IPS DF 6.9 (cell line): ENCODE measurements around the gene PPP2R5C.

ENCODE experiments used
- DNase-seq: peaks from one replicate; pipeline ENCODE4 v3.0.0-alpha.2; 2013; ENCODE audit warnings: low read depth, low spot score
- H3K27ac ChIP-seq: one replicate; pipeline ENCODE4 v1.5.1; 2013; ENCODE audit warnings: low read length, control low read depth
- H3K27me3 ChIP-seq: 2 replicates; pipeline ENCODE4 v1.6.1; 2013; ENCODE audit warnings: mild to moderate bottlenecking, low read length; ENCODE audit not compliant: control insufficient read depth, insufficient read depth
- H3K36me3 ChIP-seq: 2 replicates; pipeline ENCODE4 v1.6.1; 2013; ENCODE audit warnings: low read length; ENCODE audit not compliant: control insufficient read depth, insufficient read depth
- H3K4me1 ChIP-seq: 2 replicates; pipeline ENCODE4 v1.6.1; 2013; ENCODE audit warnings: low read length; ENCODE audit not compliant: control insufficient read depth, insufficient read depth
- H3K4me3 ChIP-seq: 2 replicates; pipeline ENCODE4 v1.5.1; 2013; ENCODE audit warnings: mild to moderate bottlenecking, low read length
- H3K9me3 ChIP-seq: 2 replicates; pipeline ENCODE4 v1.6.1; 2013; ENCODE audit warnings: low read length, inconsistent platforms; ENCODE audit not compliant: control insufficient read depth, insufficient read depth
- WGBS: extraction: QIAGEN DNeasy Blood & Tissue Kit; methylation state at CpG from one replicate; pipeline ENCODE4 v1.1.7; 2013; ENCODE audit warnings: mixed read lengths, missing lambda C conversion rate; ENCODE audit not compliant: insufficient read length, insufficient coverage; 5-methylcytosine and 5-hydroxymethylcytosine counted together

PPP2R5C gene

GRCh38 chr14:101884089-101884933 is 122.8 kb downstream of the PPP2R5C start:
- H3K27ac ChIP-seq: no peak overlapping the region
- DNase-seq: no peak
- H3K4me1 ChIP-seq: no peaks in the 10 kb centered on the region
- no CpG with 5 or more reads among the region's 17 CpGs for WGBS
- no peaks in the 10 kb centered on the region for H3K27me3 ChIP-seq
- H3K4me3 ChIP-seq: no peak overlapping the region
- H3K36me3 ChIP-seq: 0 out of 2 replicates have a peak, but pooled peaks cover 3% of the 10 kb centered on the region
- no peaks in the 10 kb centered on the region for H3K9me3 ChIP-seq

DNA sequence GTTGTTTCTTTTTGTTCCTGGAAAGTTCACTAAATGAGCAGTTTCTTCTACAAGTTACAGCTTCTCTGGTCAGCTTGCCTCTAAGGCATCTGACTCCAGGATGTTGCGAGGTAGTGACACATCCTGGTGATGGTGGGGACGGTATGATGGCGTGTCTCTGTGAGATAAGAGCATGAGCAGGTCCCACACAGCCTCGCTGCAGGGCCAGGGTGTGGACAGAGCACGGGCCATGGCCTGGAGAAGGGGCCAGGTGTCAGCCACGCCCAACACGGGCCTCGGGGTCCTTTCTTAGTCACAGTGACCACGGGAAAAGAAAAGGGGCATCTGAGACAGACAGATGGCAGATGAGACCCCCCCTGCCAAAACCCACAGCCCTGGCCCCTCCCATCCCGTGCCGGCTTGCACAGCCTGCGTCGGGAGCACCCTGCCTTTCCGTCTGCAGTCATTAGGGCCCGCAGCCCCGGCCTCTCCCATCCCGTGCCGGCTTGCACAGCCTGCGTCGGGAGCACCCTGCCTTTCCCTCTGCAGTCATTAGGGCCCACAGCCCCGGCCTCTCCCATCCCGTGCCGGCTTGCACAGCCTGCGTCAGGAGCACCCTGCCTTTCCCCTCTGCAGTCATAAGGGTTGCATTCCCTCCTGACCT is 123.5 kb downstream of the PPP2R5C start:
- DNase-seq: no peak
- no peaks in the 10 kb centered on the region for H3K27me3 ChIP-seq
- H3K4me1 ChIP-seq: no peaks in the 10 kb centered on the region
- no peak overlapping the region for H3K27ac ChIP-seq
- no peak overlapping the region for H3K4me3 ChIP-seq
- no peaks in the 10 kb centered on the region for H3K9me3 ChIP-seq
- no CpG with 5 or more reads among the region's 24 CpGs for WGBS
- H3K36me3 ChIP-seq: 0 out of 2 replicates have a peak, but pooled peaks cover 5% of the 10 kb centered on the region

GRCh38 chr14:101887219-101887618 is 125.7 kb downstream of the PPP2R5C start:
- H3K27ac ChIP-seq: no peak overlapping the region

DNA sequence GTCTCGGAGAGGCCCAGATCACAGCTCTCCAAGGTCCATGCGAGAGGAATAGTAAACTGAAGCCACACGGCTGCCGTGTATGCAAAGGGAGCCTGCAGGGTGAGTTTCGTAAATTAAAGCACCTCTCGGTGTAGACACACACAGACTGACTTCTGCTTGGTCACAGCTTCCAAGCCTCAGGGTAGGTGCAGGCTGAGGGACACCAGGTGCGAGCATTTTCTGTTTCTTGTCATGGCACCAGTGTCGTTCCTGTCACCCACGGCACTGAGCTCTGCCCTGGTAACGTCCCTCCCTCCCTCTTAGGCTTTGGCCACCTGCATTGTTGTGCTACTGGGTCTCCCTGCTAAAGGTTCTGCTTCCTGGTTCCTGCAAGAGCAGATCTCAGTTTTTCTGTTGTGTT is 126.7 kb downstream of the PPP2R5C start:
- H3K27ac ChIP-seq: no peak overlapping the region
- DNase-seq: no peak
- WGBS: no CpG with 5 or more reads among the region's 10 CpGs
- no peaks in the 10 kb centered on the region for H3K27me3 ChIP-seq
- no peaks in the 10 kb centered on the region for H3K4me1 ChIP-seq
- no peak overlapping the region for H3K4me3 ChIP-seq
- 0 out of 2 replicates have a peak, but pooled peaks cover 5% of the 10 kb centered on the region for H3K36me3 ChIP-seq
- no peaks in the 10 kb centered on the region for H3K9me3 ChIP-seq

More at GRCh38 chr14:101887219-101887618, 125.7 kb downstream of the PPP2R5C start:
- no peak overlapping the region for H3K4me3 ChIP-seq
- no peaks in the 10 kb centered on the region for H3K4me1 ChIP-seq
- H3K27me3 ChIP-seq: no peaks in the 10 kb centered on the region
- no peaks in the 10 kb centered on the region for H3K9me3 ChIP-seq
- no peak for DNase-seq
- 0 out of 2 replicates have a peak, but pooled peaks cover 5% of the 10 kb centered on the region for H3K36me3 ChIP-seq
- no CpG with 5 or more reads among the region's 11 CpGs for WGBS

DNA sequence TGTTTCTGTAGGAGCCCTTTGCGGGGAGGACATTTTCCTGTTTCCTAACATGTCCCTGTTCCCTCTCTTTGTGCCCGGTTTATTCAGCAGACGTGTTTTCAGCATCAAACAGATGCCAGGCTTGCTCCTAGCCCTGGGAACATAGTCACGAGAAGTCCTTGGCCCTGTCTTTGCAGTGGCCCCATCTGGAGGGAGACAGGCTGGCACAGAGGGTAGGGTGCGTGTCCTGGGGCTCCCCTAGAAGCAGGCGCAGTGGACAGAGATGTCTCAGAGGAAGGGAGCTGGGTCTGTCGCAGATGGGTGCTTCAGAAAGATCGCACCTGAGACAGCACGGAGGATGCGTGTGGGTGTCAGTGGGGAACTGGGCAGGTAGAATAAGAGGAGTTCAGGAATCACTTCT is 127.9 kb downstream of the PPP2R5C start:
- no peaks in the 10 kb centered on the region for H3K4me1 ChIP-seq
- H3K9me3 ChIP-seq: no peaks in the 10 kb centered on the region
- H3K36me3 ChIP-seq: 0 out of 2 replicates have a peak, but pooled peaks cover 5% of the 10 kb centered on the region
- no peak for DNase-seq
- no peak overlapping the region for H3K4me3 ChIP-seq
- H3K27ac ChIP-seq: no peak overlapping the region
- H3K27me3 ChIP-seq: no peaks in the 10 kb centered on the region
- WGBS: no CpG with 5 or more reads among the region's 10 CpGs

DNA sequence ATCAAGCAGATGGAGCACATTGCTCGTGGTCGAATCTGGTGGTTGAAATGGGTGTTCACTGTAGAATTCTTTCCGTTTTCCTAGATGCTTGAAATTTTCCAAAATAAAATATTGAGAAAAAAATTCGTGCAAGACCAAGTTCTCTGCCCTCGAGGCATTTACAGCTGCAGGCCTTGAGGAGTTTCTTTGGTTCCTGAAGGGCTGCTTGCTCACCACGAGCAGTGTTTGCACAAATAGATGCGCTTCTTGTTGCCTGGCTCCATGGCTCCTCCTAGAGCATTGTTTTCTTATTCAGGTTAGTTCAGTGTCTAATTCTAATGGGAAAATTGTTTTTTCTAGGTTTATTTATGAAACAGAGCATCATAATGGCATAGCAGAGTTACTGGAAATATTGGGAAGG is 128.4 kb downstream of the PPP2R5C start:
- H3K4me3 ChIP-seq: no peak overlapping the region
- no peaks in the 10 kb centered on the region for H3K9me3 ChIP-seq
- H3K4me1 ChIP-seq: no peaks in the 10 kb centered on the region
- no peaks in the 10 kb centered on the region for H3K27me3 ChIP-seq
- WGBS: 100% methylated on average over 1 of the region's 7 CpGs
- H3K27ac ChIP-seq: no peak overlapping the region
- DNase-seq: no peak
- 0 out of 2 replicates have a peak, but pooled peaks cover 5% of the 10 kb centered on the region for H3K36me3 ChIP-seq

GRCh38 chr14:101891471-101891870 is 130.0 kb downstream of the PPP2R5C start:
- no peaks in the 10 kb centered on the region for H3K27me3 ChIP-seq
- no peak overlapping the region for H3K4me3 ChIP-seq
- H3K36me3 ChIP-seq: 0 out of 2 replicates have a peak, but pooled peaks cover 5% of the 10 kb centered on the region
- no peak overlapping the region for H3K27ac ChIP-seq
- H3K9me3 ChIP-seq: no peaks in the 10 kb centered on the region
- WGBS: no CpG with 5 or more reads among the region's 20 CpGs
- no peak for DNase-seq
- H3K4me1 ChIP-seq: no peaks in the 10 kb centered on the region

DNA sequence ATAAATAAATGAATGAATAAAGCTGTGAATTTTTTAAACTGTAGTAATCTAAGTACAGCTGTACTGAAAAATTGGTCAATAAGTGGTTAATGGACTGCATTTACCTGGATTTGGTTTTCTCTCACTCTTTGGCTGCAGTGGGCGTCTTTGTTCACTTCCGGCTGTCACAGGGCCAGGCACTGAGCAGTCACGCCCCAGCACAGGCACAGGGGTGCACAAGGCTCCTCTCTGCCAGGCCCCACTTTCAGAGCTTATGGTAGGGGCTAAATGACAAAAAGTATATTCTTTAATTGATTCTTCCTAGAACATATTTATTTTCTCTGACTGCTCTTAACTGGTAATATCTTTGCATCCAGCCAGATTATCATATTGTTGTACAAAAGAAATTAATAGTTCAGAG is 132.2 kb downstream of the PPP2R5C start:
- H3K4me3 ChIP-seq: no peak overlapping the region
- H3K27me3 ChIP-seq: no peaks in the 10 kb centered on the region
- H3K36me3 ChIP-seq: 0 out of 2 replicates have a peak, but pooled peaks cover 3% of the 10 kb centered on the region
- WGBS: no CpG with 5 or more reads among the region's 3 CpGs
- H3K4me1 ChIP-seq: no peaks in the 10 kb centered on the region
- no peaks in the 10 kb centered on the region for H3K9me3 ChIP-seq
- no peak overlapping the region for H3K27ac ChIP-seq
- no peak for DNase-seq

DNA sequence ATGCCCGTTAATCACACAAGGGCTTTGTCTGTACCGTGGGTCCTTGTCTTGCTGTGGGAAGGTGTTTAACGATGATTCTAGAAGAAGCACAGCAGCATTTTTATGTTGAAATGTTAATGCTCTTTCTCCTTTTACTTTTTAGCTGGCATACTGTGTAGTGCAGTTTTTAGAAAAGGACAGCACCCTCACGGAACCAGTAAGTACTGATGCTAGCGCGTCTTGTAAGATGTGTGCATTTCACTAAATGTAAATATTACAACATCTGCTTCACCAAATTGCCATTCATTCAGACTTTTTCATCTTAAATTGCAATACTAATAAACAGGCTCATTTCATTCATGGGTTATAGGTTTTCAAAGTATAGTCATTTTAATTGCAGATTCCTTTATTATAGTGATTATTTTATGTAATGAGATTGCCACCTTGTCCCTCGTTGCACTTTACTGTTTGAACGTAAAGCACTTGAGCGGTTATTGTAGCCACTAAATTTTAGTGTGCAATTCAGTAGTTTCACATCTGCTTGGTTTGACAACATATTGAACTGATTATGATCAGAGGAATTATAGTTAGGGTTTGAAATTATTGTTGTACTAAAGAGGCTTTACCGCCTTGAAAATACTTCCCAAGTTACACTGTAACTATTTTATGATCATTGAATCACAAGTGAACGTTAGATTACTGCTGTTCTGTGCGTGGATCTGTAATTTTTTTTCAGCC is 133.0 kb downstream of the PPP2R5C start:
- no CpG with 5 or more reads among the region's 12 CpGs for WGBS
- H3K4me3 ChIP-seq: no peak overlapping the region
- no peaks in the 10 kb centered on the region for H3K27me3 ChIP-seq
- H3K9me3 ChIP-seq: no peaks in the 10 kb centered on the region
- DNase-seq: no peak
- H3K27ac ChIP-seq: no peak overlapping the region
- no peaks in the 10 kb centered on the region for H3K36me3 ChIP-seq
- no peaks in the 10 kb centered on the region for H3K4me1 ChIP-seq

DNA sequence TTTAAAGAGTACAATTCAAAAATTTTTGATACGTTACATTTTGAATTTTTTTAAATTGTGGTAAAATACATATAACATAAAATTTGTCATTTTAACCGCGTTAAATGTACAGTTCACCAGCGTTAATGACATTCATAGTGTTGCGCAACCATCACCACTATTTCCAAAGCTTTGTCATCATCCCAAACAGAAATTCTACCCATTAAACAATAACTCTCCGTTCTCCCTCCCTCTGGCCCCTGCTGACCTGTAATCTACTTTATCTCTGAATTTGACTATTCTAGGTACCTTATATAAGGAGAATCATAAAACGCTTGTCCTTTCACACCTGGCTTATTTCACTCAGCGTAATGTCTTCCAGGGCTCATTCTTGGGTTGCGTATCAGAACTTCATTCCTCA is 133.7 kb downstream of the PPP2R5C start:
- no peaks in the 10 kb centered on the region for H3K9me3 ChIP-seq
- H3K27ac ChIP-seq: no peak overlapping the region
- H3K27me3 ChIP-seq: no peaks in the 10 kb centered on the region
- no peaks in the 10 kb centered on the region for H3K4me1 ChIP-seq
- WGBS: no CpG with 5 or more reads among the region's 9 CpGs
- no peaks in the 10 kb centered on the region for H3K36me3 ChIP-seq
- no peak for DNase-seq
- no peak overlapping the region for H3K4me3 ChIP-seq
